ENCODE measurements around the gene RNASEH2B. TPM values are rescaled to one million over a fixed set of nuclear protein-coding genes. Genes with fewer than 3 reads are reported as not detected.

The RNASEH2B gene
- total and polyA plus RNA-seq, 2 of the 8 experiments (the other 6 are each of a cell fraction or from before 2014, with no cell fraction given) = 19.3 to 43.9 TPM

- TF ChIP-seq, protein P1, sequence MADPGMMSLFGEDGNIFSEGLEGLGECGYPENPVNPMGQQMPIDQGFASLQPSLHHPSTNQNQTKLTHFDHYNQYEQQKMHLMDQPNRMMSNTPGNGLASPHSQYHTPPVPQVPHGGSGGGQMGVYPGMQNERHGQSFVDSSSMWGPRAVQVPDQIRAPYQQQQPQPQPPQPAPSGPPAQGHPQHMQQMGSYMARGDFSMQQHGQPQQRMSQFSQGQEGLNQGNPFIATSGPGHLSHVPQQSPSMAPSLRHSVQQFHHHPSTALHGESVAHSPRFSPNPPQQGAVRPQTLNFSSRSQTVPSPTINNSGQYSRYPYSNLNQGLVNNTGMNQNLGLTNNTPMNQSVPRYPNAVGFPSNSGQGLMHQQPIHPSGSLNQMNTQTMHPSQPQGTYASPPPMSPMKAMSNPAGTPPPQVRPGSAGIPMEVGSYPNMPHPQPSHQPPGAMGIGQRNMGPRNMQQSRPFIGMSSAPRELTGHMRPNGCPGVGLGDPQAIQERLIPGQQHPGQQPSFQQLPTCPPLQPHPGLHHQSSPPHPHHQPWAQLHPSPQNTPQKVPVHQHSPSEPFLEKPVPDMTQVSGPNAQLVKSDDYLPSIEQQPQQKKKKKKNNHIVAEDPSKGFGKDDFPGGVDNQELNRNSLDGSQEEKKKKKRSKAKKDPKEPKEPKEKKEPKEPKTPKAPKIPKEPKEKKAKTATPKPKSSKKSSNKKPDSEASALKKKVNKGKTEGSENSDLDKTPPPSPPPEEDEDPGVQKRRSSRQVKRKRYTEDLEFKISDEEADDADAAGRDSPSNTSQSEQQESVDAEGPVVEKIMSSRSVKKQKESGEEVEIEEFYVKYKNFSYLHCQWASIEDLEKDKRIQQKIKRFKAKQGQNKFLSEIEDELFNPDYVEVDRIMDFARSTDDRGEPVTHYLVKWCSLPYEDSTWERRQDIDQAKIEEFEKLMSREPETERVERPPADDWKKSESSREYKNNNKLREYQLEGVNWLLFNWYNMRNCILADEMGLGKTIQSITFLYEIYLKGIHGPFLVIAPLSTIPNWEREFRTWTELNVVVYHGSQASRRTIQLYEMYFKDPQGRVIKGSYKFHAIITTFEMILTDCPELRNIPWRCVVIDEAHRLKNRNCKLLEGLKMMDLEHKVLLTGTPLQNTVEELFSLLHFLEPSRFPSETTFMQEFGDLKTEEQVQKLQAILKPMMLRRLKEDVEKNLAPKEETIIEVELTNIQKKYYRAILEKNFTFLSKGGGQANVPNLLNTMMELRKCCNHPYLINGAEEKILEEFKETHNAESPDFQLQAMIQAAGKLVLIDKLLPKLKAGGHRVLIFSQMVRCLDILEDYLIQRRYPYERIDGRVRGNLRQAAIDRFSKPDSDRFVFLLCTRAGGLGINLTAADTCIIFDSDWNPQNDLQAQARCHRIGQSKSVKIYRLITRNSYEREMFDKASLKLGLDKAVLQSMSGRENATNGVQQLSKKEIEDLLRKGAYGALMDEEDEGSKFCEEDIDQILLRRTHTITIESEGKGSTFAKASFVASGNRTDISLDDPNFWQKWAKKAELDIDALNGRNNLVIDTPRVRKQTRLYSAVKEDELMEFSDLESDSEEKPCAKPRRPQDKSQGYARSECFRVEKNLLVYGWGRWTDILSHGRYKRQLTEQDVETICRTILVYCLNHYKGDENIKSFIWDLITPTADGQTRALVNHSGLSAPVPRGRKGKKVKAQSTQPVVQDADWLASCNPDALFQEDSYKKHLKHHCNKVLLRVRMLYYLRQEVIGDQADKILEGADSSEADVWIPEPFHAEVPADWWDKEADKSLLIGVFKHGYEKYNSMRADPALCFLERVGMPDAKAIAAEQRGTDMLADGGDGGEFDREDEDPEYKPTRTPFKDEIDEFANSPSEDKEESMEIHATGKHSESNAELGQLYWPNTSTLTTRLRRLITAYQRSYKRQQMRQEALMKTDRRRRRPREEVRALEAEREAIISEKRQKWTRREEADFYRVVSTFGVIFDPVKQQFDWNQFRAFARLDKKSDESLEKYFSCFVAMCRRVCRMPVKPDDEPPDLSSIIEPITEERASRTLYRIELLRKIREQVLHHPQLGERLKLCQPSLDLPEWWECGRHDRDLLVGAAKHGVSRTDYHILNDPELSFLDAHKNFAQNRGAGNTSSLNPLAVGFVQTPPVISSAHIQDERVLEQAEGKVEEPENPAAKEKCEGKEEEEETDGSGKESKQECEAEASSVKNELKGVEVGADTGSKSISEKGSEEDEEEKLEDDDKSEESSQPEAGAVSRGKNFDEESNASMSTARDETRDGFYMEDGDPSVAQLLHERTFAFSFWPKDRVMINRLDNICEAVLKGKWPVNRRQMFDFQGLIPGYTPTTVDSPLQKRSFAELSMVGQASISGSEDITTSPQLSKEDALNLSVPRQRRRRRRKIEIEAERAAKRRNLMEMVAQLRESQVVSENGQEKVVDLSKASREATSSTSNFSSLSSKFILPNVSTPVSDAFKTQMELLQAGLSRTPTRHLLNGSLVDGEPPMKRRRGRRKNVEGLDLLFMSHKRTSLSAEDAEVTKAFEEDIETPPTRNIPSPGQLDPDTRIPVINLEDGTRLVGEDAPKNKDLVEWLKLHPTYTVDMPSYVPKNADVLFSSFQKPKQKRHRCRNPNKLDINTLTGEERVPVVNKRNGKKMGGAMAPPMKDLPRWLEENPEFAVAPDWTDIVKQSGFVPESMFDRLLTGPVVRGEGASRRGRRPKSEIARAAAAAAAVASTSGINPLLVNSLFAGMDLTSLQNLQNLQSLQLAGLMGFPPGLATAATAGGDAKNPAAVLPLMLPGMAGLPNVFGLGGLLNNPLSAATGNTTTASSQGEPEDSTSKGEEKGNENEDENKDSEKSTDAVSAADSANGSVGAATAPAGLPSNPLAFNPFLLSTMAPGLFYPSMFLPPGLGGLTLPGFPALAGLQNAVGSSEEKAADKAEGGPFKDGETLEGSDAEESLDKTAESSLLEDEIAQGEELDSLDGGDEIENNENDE (IDR thresholded peaks at IDR 0.05; ENCODE audit: insufficient replicate concordance, low read length) = no peak
- TF ChIP-seq SRF (IDR thresholded peaks at IDR 0.05; ENCODE audit: low read depth, low read length) (no peak), GABPA (IDR thresholded peaks at IDR 0.05; ENCODE audit: borderline replicate concordance, insufficient read depth, low read length) (no peak), KDM1A (IDR thresholded peaks at IDR 0.05; ENCODE audit: borderline replicate concordance, low read length) (no peak), KDM4A (IDR thresholded peaks at IDR 0.05; ENCODE audit: low read depth, low read length, severe bottlenecking) (no peak), EGR1 (IDR thresholded peaks at IDR 0.05; ENCODE audit: borderline replicate concordance, low read depth, low read length) (no peak), RAD21 (IDR thresholded peaks at IDR 0.05 in 1 of 2, conservative IDR thresholded peaks at IDR 0.05 in 1 of 2; ENCODE audit: low read depth in 2 of 2, low read length in 2 of 2) (no peak), TAF1 (IDR thresholded peaks at IDR 0.05; ENCODE audit: low read depth, low read length) (no peak), CHD2 (IDR thresholded peaks at IDR 0.05; ENCODE audit: low read length) (no peak), SP1 (IDR thresholded peaks at IDR 0.05; ENCODE audit: low read depth, low read length) (no peak)
- TF ChIP-seq, protein P2, sequence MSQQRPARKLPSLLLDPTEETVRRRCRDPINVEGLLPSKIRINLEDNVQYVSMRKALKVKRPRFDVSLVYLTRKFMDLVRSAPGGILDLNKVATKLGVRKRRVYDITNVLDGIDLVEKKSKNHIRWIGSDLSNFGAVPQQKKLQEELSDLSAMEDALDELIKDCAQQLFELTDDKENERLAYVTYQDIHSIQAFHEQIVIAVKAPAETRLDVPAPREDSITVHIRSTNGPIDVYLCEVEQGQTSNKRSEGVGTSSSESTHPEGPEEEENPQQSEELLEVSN (IDR thresholded peaks at IDR 0.05) = no peak
These were observed 84.3 kb downstream of the RNASEH2B start (continued) for GRCh38 chr13:50993934-50994333.

Data from H1 (cell line).